Activated CD8-positive, alpha-beta memory T cell treated with anti-CD3 and anti-CD28 coated beads for 36 hours (primary cell): Measurements from ENCODE around the gene NR2C2AP. TPM values are rescaled to one million over a fixed set of nuclear protein-coding genes. Genes with fewer than 3 reads are reported as not detected.
"Not testable (repeated sequence)": the region's sequence is repeated elsewhere in the genome, so short reads cannot be mapped to it uniquely, and the experiment has no call there.

Experiments
- CTCF ChIA-PET: fragments of 350-600 bp; sonication (Branson Sonifier 250); formaldehyde crosslinking; loops from one replicate; lab custom pipeline; 2021; ENCODE audit warnings: antibody characterized with exemption; lab: Charles Lee
- POLR2A ChIA-PET: fragments of 350-600 bp; sonication (Branson Sonifier 250); formaldehyde crosslinking; loops from one replicate; lab custom pipeline; 2021; ENCODE audit warnings: antibody characterized with exemption; lab: Charles Lee
- total RNA-seq, 2 experiments: library from RNA; stranded (reverse); gene quantifications; one replicate each; pipeline ENCODE4 v1.2.3, GENCODE V29; 2021

The NR2C2AP gene
- total RNA-seq, 2 experiments from 2014 or later: 57.0 to 57.3 TPM

- POLR2A ChIA-PET: not testable (repeated sequence)
- CTCF ChIA-PET: interaction anchor here (0.7 kb wide), 1 partner anchor 18 kb away, joined by 4 read pairs; the partner anchor contains the start of gene NR2C2AP
These were observed 17.8 kb upstream of the NR2C2AP start for GRCh38 chr19:19221000-19221399.

DNA sequence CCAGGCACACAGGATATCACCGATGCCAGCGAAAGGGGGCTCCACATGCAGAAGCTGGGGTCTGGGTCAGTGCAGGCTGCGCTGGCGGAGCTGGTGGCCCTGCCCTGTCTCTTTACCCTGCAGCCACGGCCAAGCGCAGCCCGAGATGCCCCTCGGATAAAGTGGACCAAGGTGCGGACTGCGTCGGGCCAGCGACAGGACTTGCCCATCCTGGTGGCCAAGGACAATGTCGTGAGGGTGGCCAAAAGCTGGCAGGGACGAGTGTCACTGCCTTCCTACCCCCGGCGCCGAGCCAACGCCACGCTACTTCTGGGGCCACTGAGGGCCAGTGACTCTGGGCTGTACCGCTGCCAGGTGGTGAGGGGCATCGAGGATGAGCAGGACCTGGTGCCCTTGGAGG is 15.7 kb upstream of the NR2C2AP start:
- ChIA-PET CTCF (interaction anchor here (0.6 to 0.7 kb wide), 2 partner anchors 27 to 533 kb away, joined by 3 read pairs; no protein-coding TSS in a partner anchor), POLR2A (interaction anchor here (0.5 kb wide), 1 partner anchor 618 kb away, joined by 5 read pairs; no protein-coding TSS in a partner anchor)

DNA sequence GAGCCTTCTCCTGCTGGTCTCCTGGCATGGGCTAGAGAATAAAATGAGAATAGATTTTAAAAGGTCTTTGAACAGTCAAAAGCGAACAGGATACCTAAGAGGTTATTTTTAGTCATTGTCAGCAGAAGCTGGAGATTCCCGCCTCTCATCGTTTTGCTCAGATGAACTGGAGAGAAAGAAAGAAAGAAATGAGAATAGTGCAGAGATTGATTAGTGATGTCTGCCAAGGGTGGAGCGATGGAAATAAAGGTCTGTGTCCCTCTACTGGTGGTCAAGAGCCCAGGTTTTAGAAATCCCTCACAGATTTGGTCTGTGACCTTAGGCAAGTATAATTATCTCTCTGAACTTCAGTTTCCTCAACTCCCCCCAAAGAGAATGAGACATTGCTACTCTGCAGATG is 13.9 kb upstream of the NR2C2AP start:
- ChIA-PET POLR2A (interaction anchor here (1.0 kb wide), 1 partner anchor 25 kb away, joined by 3 read pairs; the partner anchor contains the start of genes BORCS8 and RFXANK), CTCF (no interaction called here)

DNA sequence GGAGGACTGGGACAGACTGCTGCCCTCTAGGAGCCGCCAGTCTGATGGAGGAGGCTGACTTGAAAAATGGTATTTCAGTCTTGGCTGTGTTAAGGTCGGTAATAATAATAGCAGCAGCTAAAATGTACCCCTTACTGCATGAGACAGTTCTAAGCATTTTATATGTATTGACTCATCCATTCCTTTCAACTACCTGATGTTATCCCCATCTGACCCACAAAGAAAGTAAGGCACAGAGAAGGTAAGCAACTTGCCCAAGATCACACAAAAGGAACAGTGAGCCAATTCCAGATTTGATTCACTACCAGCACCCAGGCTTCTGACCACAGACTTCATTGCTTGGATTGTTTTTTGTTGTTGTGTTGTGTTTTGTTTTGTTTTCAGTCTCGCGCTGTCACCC is 12.6 kb upstream of the NR2C2AP start:
- ChIA-PET CTCF (no interaction called here), POLR2A (no interaction called here)

GRCh38 chr19:19214892-19215291 is 11.7 kb upstream of the NR2C2AP start:
- ChIA-PET CTCF (no interaction called here), POLR2A (no interaction called here)

DNA sequence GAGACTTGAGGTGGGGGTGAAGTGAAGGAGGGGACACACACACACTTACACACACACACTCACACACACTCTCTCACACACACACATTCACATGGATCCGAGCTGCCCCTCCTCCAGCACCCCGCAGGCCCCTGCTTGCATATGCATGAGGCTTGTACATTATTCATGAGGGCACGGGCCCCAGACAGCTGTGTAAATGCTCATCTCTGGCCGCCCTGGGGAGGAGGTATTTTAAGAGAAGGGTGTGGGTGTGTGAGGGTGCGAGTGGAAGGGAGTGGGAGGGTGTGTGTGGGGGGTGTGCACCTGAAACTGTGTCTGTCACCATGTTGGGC is 10.9 kb upstream of the NR2C2AP start:
- CTCF ChIA-PET: interaction anchor here (0.8 to 1.1 kb wide), 2 partner anchors 13 to 39 kb away, joined by 4 read pairs; no protein-coding TSS in a partner anchor
- POLR2A ChIA-PET: interaction anchor here (0.5 kb wide), 1 partner anchor 937 kb away, joined by 4 read pairs; no protein-coding TSS in a partner anchor

DNA sequence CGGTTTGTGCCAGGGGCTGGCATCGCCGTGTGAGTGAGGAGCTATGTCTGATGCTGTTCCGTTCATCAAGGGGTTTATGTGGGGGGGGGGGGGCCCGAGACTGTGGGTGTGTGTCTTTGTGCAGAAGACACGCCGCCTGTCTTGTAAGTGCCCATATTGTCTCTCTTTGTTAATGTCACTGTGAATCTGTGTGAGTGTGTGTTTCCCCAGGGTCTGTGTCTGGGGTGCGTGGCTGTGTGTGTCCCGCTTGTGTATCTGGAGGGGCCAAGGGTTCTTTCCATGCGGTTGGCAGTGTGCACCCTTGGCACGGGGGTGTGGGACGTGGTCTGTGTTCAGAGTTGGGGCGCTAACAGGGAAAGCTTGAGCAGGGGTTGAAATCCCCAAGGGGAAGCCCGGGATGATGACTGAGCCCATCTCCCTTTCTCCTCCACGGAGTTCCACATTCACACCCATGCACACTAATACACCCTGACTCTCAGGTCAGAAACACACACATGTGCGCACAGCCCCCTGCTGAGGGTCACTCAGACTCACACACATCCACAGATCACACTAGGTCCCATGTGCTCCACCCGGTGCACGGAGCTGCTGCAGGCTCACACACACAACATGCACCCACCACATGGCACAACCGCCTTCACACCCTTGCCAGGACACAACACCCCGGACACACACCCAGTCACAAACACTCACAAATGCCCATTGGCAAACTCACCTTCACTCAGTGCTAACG is 10.4 kb upstream of the NR2C2AP start:
- ChIA-PET POLR2A (no interaction called here), CTCF (interaction anchor here (0.8 to 1.1 kb wide), 2 partner anchors 13 to 39 kb away, joined by 4 read pairs; no protein-coding TSS in a partner anchor)

DNA sequence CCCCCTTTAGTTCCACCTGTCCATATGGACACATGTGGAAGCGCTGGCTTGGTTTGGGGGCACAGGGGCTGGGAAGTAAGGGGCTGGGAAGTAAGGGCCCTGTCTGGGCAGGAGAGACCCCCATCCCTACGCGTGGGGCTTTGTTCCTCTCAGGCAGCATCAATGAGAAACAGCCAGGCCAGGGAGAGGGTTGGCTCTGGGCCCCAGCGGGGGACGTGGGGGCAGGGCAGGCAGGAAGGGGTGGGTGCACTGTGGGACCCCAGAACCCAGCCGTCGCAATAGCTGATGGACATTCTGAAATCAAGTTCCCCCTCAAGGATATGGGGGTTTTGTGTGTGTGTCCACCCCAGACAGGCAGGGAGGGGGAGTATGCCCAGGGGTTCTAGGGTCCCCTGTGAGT is 9.7 kb upstream of the NR2C2AP start:
- CTCF ChIA-PET: interaction anchor here (1.1 kb wide), 1 partner anchor 38 kb away, joined by 4 read pairs; no protein-coding TSS in a partner anchor
- POLR2A ChIA-PET: interaction anchor here (0.6 kb wide), 1 partner anchor 12 kb away, joined by 3 read pairs; no protein-coding TSS in a partner anchor

- CTCF ChIA-PET: no interaction called here
These were observed 8.5 kb upstream of the NR2C2AP start, which contains the start of gene NCAN for GRCh38 chr19:19211499-19212420. Gene NCAN (plus strand): TSS chr19:19211958. CDS start chr19:19216954, 4,996 bp downstream.

GRCh38 chr19:19209372-19209771 is 6.2 kb upstream of the NR2C2AP start:
- POLR2A ChIA-PET: no interaction called here
- CTCF ChIA-PET: interaction anchor here (0.9 kb wide), 1 partner anchor 23 kb away, joined by 3 read pairs; no protein-coding TSS in a partner anchor

More at GRCh38 chr19:19211499-19212420, 8.5 kb upstream of the NR2C2AP start, which contains the start of gene NCAN:
- POLR2A ChIA-PET: no interaction called here

DNA sequence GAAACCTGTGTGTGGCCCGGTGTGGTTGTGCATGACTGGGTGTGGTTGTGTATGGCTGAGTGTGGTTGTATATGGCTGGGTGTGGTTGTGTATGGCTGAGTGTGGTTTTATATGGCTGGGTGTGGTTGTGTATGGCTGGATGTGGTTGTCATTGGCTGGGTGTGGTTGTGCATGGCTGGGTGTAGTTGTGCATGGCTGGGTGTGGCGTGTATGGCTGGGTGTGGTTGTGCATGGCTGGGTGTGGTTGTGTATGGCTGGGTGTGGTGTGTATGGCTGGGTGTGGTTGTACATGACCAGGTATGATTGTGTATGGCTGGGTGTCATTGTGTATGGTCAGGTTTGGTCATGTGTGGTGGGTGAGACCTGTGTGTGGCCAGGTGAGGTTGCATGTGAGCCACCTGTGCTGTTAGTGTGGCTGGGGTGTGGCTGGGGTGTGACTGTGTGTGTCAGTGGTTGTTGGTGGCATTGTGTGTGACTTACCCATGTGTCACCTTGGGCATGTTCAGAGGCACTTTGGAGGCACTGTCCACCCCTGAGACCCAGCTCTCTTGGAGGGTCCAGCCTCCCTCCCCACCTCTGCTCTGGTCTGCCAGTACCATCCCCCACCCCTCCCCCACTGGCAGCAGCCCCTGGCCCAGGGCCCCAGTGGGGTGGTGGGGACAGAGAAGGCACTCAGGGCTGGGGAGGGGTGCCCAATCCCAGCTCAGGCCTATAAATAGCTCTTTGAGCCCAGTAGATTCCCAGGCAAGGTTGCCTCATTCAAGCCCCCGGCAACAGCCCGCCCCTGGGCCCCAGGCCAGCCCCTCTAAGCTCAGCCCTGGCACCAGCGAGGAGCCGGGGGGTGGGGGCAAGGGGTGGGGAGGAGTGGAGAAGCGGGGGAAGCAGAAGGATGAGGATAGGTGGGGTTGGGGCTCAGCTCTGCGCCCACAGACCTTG is 4.7 kb upstream of the NR2C2AP start:
- ChIA-PET CTCF (no interaction called here), POLR2A (interaction anchor here (0.5 kb wide), 1 partner anchor 12 kb away, joined by 6 read pairs; no protein-coding TSS in a partner anchor)

DNA sequence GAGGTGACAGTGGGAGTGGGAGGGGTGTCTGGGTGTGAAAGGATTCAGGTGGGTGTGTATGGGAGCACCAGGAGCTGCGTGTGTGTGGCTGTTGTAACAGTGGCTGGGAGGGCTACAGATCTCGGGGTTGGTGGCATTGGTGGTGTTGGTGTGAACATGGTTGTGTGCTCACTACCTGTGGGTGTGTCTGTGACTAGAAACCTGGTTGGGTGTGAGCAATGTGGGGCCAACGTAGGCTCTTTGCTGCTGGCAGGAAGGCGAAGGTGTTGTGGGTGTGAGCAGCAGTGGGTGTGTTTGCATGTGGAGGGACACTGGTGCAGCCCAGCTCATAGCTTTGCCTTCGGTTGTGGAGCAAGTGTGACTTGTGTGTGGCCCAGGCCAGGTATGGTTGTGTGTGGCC is 3.7 kb upstream of the NR2C2AP start:
- POLR2A ChIA-PET: no interaction called here
- CTCF ChIA-PET: no interaction called here

- ChIA-PET CTCF (interaction anchor here (1.5 kb wide), 1 partner anchor 31 kb away, joined by 4 read pairs; no protein-coding TSS in a partner anchor), POLR2A (no interaction called here)
These were observed 2.5 kb upstream of the NR2C2AP start for GRCh38 chr19:19205416-19206410.

GRCh38 chr19:19204181-19204580 is 967 bp upstream of the NR2C2AP start:
- ChIA-PET CTCF (interaction anchor here (0.7 to 2.5 kb wide), 4 partner anchors 11 to 151 kb away, joined by 3 to 8 read pairs (median 6); partner anchors contain the start of gene BORCS8), POLR2A (interaction anchor here (0.6 to 1.2 kb wide), 3 partner anchors 13 to 117 kb away, joined by 3 to 15 read pairs (median 3); partner anchors contain the start of gene BORCS8)

GRCh38 chr19:19202707-19203011 is 555 bp downstream of the NR2C2AP start:
- CTCF ChIA-PET: interaction anchor here (1.0 to 2.5 kb wide), 6 partner anchors 8 to 26 kb away, joined by 4 to 8 read pairs (median 4); partner anchors contain the start of gene BORCS8
- POLR2A ChIA-PET: interaction anchor here (1.0 to 1.2 kb wide), 3 partner anchors 10 to 119 kb away, joined by 3 to 9 read pairs (median 3); no protein-coding TSS in a partner anchor
